Natural killer cell (primary cell): Measurements from ENCODE around the gene PHEX. TPM values are rescaled to one million over a fixed set of nuclear protein-coding genes. Genes with fewer than 3 reads are reported as not detected.

ENCODE experiments used
- ATAC-seq, 3 donors: fragments of 150-1000 bp in 2 of 3; fragments of 200-7000 bp in 1 of 3; cut with Tn5 transposase; 1 replicate in 1 of 3; 2 replicates in 2 of 3; pipeline ENCODE4 v1.10.0; 2021; ENCODE audit warnings: mild to moderate bottlenecking in 2 of 3, moderate library complexity in 2 of 3
- DNase-seq, 2 donors: peaks; one replicate each; pipeline versions ENCODE4 v3.0.0 to v3.0.0-alpha.2; 2013 to 2021; ENCODE audit warnings: mixed read lengths in 1 of 2
- H3K27ac ChIP-seq: one replicate; pipeline ENCODE4 v1.5.1; 2013; ENCODE audit warnings: mild to moderate bottlenecking, low read length
- H3K27me3 ChIP-seq: one replicate; pipeline ENCODE4 v1.6.1; 2013; ENCODE audit warnings: low read length; ENCODE audit not compliant: control insufficient read depth, insufficient read depth
- H3K36me3 ChIP-seq: one replicate; pipeline ENCODE4 v1.6.1; 2013; ENCODE audit warnings: low read length; ENCODE audit not compliant: control insufficient read depth, insufficient read depth
- H3K4me1 ChIP-seq: one replicate; pipeline ENCODE4 v1.6.1; 2013; ENCODE audit warnings: low read length; ENCODE audit not compliant: control insufficient read depth, insufficient read depth
- H3K4me3 ChIP-seq: one replicate; pipeline ENCODE4 v1.5.1; 2013; ENCODE audit warnings: low read length
- H3K9me3 ChIP-seq: one replicate; pipeline ENCODE4 v1.6.1; 2013; ENCODE audit warnings: low read length; ENCODE audit not compliant: control insufficient read depth, insufficient read depth
- H3K27ac Mint-ChIP-seq, 2 donors: one replicate each; pipeline ENCODE4 v1.8.0; 2022; ENCODE audit warnings: mild to moderate bottlenecking in 2 of 2, mixed read lengths in 2 of 2, moderate library complexity in 1 of 2
- H3K27me3 Mint-ChIP-seq, 2 donors: one replicate each; pipeline ENCODE4 v1.8.0; 2022; ENCODE audit warnings: low read depth in 2 of 2, mixed read lengths in 2 of 2
- H3K36me3 Mint-ChIP-seq: one replicate; pipeline ENCODE4 v1.8.0; 2022; ENCODE audit warnings: mixed read lengths
- H3K4me1 Mint-ChIP-seq, 2 donors: one replicate each; pipeline ENCODE4 v1.8.0; 2022; ENCODE audit warnings: mixed read lengths in 2 of 2
- H3K4me3 Mint-ChIP-seq: one replicate; pipeline ENCODE4 v1.8.0; 2022; ENCODE audit warnings: mild to moderate bottlenecking, moderate library complexity, mixed read lengths
- H3K9me3 Mint-ChIP-seq, 2 donors: one replicate each; pipeline ENCODE4 v1.8.0; 2022; ENCODE audit warnings: mixed read lengths in 2 of 2
- CTCF ChIP-seq: fragments of 200-600 bp; IDR thresholded peaks from one replicate; pipeline ENCODE4 v1.8.0; 2022; ENCODE audit warnings: antibody characterized with exemption
- WGBS: methylation state at CpG from one replicate; pipeline ENCODE4 v1.1.7; 2013; ENCODE audit warnings: missing lambda C conversion rate; ENCODE audit not compliant: insufficient coverage; 5-methylcytosine and 5-hydroxymethylcytosine counted together
- intact Hi-C: fragments of 100-400 bp; cut with micrococcal nuclease; formaldehyde crosslinking; loops from one replicate; pipeline ENCODE4 v1.14.2; 2022
- total RNA-seq, 4 donors: library from RNA; stranded (reverse); fragments of 120-200 nt in 1 of 4; gene quantifications; one replicate each; pipeline versions ENCODE4 v1.2.3 to v1.2.4, GENCODE V29; 2013 to 2022

The PHEX gene
- total RNA-seq, 3 donors from 2014 or later (not counting 1 experiment from before 2014, with no cell fraction given) = 0.10 to 0.54 (median 0.25) TPM

- Mint-ChIP-seq H3K27me3 (peaks cover 2 to 13% of the 10 kb centered on the region in 2 donors), H3K27ac (no peak overlapping the region), H3K9me3 (no peaks in the 10 kb centered on the region), H3K36me3 (no peaks in the 10 kb centered on the region), H3K4me1 (no peaks in the 10 kb centered on the region), H3K4me3 (no peak overlapping the region)
- no peaks in the 10 kb centered on the region for H3K27me3 ChIP-seq
- intact Hi-C loops = no loop called here
- no peaks in the 10 kb centered on the region for H3K4me1 ChIP-seq
- TF ChIP-seq CTCF = no peak
- no peaks in the 10 kb centered on the region for H3K36me3 ChIP-seq
- no peak for ATAC-seq
- no peak overlapping the region for H3K4me3 ChIP-seq
- DNase-seq = no peak
- H3K27ac ChIP-seq = no peak overlapping the region
- H3K9me3 ChIP-seq = no peaks in the 10 kb centered on the region
- WGBS = 97% methylated on average over 6 of the region's 7 CpGs
Measured at GRCh38 chrX:22116605-22117546, 84.8 kb downstream of the PHEX start.

- Histone ChIP-seq H3K27ac (no peak overlapping the region), H3K27me3 (no peaks in the 10 kb centered on the region), H3K36me3 (no peaks in the 10 kb centered on the region), H3K4me1 (no peaks in the 10 kb centered on the region), H3K9me3 (no peaks in the 10 kb centered on the region), H3K4me3 (no peak overlapping the region)
- Mint-ChIP-seq H3K27me3 (peaks cover 2 to 7% of the 10 kb centered on the region in 2 donors), H3K4me3 (no peak overlapping the region), H3K9me3 (no peaks in the 10 kb centered on the region), H3K27ac (no peak overlapping the region), H3K36me3 (no peaks in the 10 kb centered on the region), H3K4me1 (no peaks in the 10 kb centered on the region)
- no peak for TF ChIP-seq CTCF
- intact Hi-C loops = no loop called here
- DNase-seq (no peak), ATAC-seq (no peak)
- no CpG with 5 or more reads among the region's 2 CpGs for WGBS
Measured at GRCh38 chrX:22117633-22118032, 85.5 kb downstream of the PHEX start.

- H3K4me3 Mint-ChIP-seq = no peak overlapping the region
- no peak for ATAC-seq
- TF ChIP-seq CTCF = no peak
Measured at GRCh38 chrX:22118161-22118830, 86.2 kb downstream of the PHEX start.

More at GRCh38 chrX:22118161-22118830, 86.2 kb downstream of the PHEX start:
- Mint-ChIP-seq H3K4me1 (no peaks in the 10 kb centered on the region), H3K9me3 (no peaks in the 10 kb centered on the region), H3K36me3 (no peaks in the 10 kb centered on the region), H3K27ac (no peak overlapping the region), H3K27me3 (peaks cover 2 to 7% of the 10 kb centered on the region in 2 donors)
- no peak for DNase-seq
- Histone ChIP-seq H3K9me3 (no peaks in the 10 kb centered on the region), H3K36me3 (no peaks in the 10 kb centered on the region), H3K4me1 (no peaks in the 10 kb centered on the region), H3K27ac (no peak overlapping the region), H3K4me3 (no peak overlapping the region), H3K27me3 (no peaks in the 10 kb centered on the region)
- intact Hi-C loops = no loop called here
- 97% methylated on average over 6 of the region's 10 CpGs for WGBS
